ENCODE measurements around the gene CYFIP1. TPM values are rescaled to one million over a fixed set of nuclear protein-coding genes. Genes with fewer than 3 reads are reported as not detected.

The CYFIP1 gene
- total and polyA plus RNA-seq, 4 donors, result 27.0 to 136 (median 86.7) TPM

GRCh38 chr15:22918596-22919140, 61.5 kb downstream of the CYFIP1 start:
- ATAC-seq (ENCODE audit: insufficient read depth, low FRiP score), result no peak
- H3K27me3 ChIP-seq (ENCODE audit: control insufficient read depth in 3 of 3, insufficient read depth in 3 of 3, low read length in 2 of 3), result no peaks in the 10 kb centered on the region
- no peaks in the 10 kb centered on the region for H3K4me1 ChIP-seq (ENCODE audit: control insufficient read depth in 5 of 5, insufficient read depth in 5 of 5, low read length in 5 of 5)
- peaks cover 0 to 48% (median 36%) of the 10 kb centered on the region in 4 donors for H3K36me3 ChIP-seq (ENCODE audit: control insufficient read depth in 4 of 4, insufficient read depth in 4 of 4, low read length in 4 of 4)
- no peaks in the 10 kb centered on the region for H3K9me3 ChIP-seq (ENCODE audit: control insufficient read depth in 4 of 4, insufficient read depth in 3 of 4, low read length in 3 of 4)
- DNase-seq, result no peak
- no peak overlapping the region for H3K4me3 ChIP-seq
- WGBS, 2 donors, result 96% methylated on average over 25 of the region's 25 CpGs
- H3K9ac ChIP-seq (ENCODE audit: insufficient read depth in 1 of 2, low read length in 2 of 2), result no peak overlapping the region
- H3K27ac ChIP-seq (ENCODE audit: low read depth in 1 of 2, low read length in 1 of 2), result no peak overlapping the region
- TF ChIP-seq, protein P1, sequence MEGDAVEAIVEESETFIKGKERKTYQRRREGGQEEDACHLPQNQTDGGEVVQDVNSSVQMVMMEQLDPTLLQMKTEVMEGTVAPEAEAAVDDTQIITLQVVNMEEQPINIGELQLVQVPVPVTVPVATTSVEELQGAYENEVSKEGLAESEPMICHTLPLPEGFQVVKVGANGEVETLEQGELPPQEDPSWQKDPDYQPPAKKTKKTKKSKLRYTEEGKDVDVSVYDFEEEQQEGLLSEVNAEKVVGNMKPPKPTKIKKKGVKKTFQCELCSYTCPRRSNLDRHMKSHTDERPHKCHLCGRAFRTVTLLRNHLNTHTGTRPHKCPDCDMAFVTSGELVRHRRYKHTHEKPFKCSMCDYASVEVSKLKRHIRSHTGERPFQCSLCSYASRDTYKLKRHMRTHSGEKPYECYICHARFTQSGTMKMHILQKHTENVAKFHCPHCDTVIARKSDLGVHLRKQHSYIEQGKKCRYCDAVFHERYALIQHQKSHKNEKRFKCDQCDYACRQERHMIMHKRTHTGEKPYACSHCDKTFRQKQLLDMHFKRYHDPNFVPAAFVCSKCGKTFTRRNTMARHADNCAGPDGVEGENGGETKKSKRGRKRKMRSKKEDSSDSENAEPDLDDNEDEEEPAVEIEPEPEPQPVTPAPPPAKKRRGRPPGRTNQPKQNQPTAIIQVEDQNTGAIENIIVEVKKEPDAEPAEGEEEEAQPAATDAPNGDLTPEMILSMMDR (IDR thresholded peaks at IDR 0.05; ENCODE audit: control extremely low read depth, extremely low read depth), result no peak

GRCh38 chr15:22918056-22918455, 62.1 kb downstream of the CYFIP1 start:
- Histone ChIP-seq H3K27ac (ENCODE audit: low read depth in 1 of 2, low read length in 1 of 2) (no peak overlapping the region), H3K36me3 (ENCODE audit: control insufficient read depth in 4 of 4, insufficient read depth in 4 of 4, low read length in 4 of 4) (peaks cover 0 to 50% (median 34%) of the 10 kb centered on the region in 4 donors), H3K9me3 (ENCODE audit: control insufficient read depth in 4 of 4, insufficient read depth in 3 of 4, low read length in 3 of 4) (no peaks in the 10 kb centered on the region), H3K4me1 (ENCODE audit: control insufficient read depth in 5 of 5, insufficient read depth in 5 of 5, low read length in 5 of 5) (no peaks in the 10 kb centered on the region), H3K4me3 (no peak overlapping the region), H3K27me3 (ENCODE audit: control insufficient read depth in 3 of 3, insufficient read depth in 3 of 3, low read length in 2 of 3) (no peaks in the 10 kb centered on the region), H3K9ac (ENCODE audit: insufficient read depth in 1 of 2, low read length in 2 of 2) (no peak overlapping the region)
- DNase-seq (no peak), ATAC-seq (ENCODE audit: insufficient read depth, low FRiP score) (no peak)
- TF ChIP-seq, protein P1 (IDR thresholded peaks at IDR 0.05; ENCODE audit: control extremely low read depth, extremely low read depth), result no peak
- whole genome bisulfite sequencing, 2 donors, result 94 to 99% methylated on average over 9 of the region's 9 CpGs

DNA sequence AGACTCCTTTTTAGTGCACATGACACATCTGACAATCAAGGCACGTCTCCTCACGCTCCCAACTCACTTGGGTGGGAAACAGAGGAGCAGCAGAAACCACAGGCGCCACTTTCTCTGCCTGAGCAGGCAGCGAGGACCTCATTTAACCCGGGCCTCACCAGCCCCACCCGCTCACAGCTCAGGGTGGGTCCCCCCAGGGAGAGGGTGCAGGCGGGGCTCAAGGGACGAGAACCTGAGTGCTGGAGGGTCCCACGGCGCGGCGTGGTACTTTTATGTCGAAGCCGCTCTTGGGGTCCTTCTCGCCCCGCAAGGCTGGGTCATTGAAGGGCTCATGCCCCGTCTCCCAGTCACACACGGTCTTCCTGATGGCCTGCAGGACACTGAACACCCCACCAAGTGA, 62.6 kb downstream of the CYFIP1 start:
- no peaks in the 10 kb centered on the region for H3K27me3 ChIP-seq (ENCODE audit: control insufficient read depth in 3 of 3, insufficient read depth in 3 of 3, low read length in 2 of 3)
- H3K4me1 ChIP-seq (ENCODE audit: control insufficient read depth in 5 of 5, insufficient read depth in 5 of 5, low read length in 5 of 5), result no peaks in the 10 kb centered on the region
- peaks cover 0 to 51% (median 38%) of the 10 kb centered on the region in 4 donors for H3K36me3 ChIP-seq (ENCODE audit: control insufficient read depth in 4 of 4, insufficient read depth in 4 of 4, low read length in 4 of 4)
- no peak overlapping the region for H3K4me3 ChIP-seq
- H3K9me3 ChIP-seq (ENCODE audit: control insufficient read depth in 4 of 4, insufficient read depth in 3 of 4, low read length in 3 of 4), result no peaks in the 10 kb centered on the region
- ATAC-seq (ENCODE audit: insufficient read depth, low FRiP score), result no peak
- TF ChIP-seq, protein P1 (IDR thresholded peaks at IDR 0.05; ENCODE audit: control extremely low read depth, extremely low read depth), result no peak
- no peak for DNase-seq
- 95 to 96% methylated on average over 18 of the region's 18 CpGs for WGBS, 2 donors
- H3K27ac ChIP-seq (ENCODE audit: low read depth in 1 of 2, low read length in 1 of 2), result no peak overlapping the region
- H3K9ac ChIP-seq (ENCODE audit: insufficient read depth in 1 of 2, low read length in 2 of 2), result no peak overlapping the region
